ENCODE results near the gene PIGBOS1. TPM values are rescaled to one million over a fixed set of nuclear protein-coding genes. Genes with fewer than 3 reads are reported as not detected.

The PIGBOS1 gene
- total and polyA plus RNA-seq, 2 donors from 2014 or later = 15.9 to 21.0 TPM

DNA sequence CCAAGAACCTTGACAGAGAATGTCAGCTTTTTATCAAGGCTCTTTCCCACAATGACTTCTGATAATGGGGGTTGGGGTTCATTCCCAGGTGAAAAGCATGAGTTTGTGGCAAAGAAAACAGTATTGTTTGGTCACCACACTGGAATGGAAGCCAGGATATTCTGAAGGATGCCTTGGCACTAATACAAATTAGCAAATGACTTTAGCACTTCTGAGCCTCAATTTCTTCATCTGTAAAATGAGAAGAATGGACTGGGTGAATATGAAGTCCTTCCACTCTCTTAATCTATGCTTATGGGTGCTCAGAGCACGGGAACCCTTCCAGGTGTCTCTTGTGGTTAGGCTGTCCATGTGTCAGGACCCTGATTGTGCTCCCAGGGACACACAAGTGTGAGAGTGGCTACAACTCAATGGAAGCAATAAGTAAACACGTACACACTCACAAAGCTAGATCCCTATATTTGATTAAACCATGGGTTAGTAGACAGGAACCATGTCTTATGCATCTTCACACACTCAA lies 50.7 kb downstream of the PIGBOS1 start:
- DNase-seq = no peak
- TF ChIP-seq CTCF (IDR thresholded peaks at IDR 0.05; ENCODE audit: borderline replicate concordance, extremely low read depth, insufficient read depth) = no peak
- Histone ChIP-seq H3K4me1 (ENCODE audit: control insufficient read depth in 2 of 3, insufficient read depth in 2 of 3, low read depth in 1 of 3, low read length in 3 of 3) (no peaks in the 10 kb centered on the region), H3K4me3 (ENCODE audit: low read length in 3 of 3) (no peak overlapping the region), H3K36me3 (ENCODE audit: control insufficient read depth in 2 of 3, insufficient read depth in 3 of 3, low read length in 3 of 3) (no peaks in the 10 kb centered on the region), H3K9me3 (ENCODE audit: control insufficient read depth in 2 of 3, insufficient read depth in 1 of 3, low read length in 3 of 3) (no peaks in the 10 kb centered on the region), H3K27ac (ENCODE audit: low read depth in 2 of 2, low read length in 2 of 2) (no peak overlapping the region), H3K9ac (ENCODE audit: low read length in 3 of 3) (no peak overlapping the region), H3K27me3 (ENCODE audit: control insufficient read depth, insufficient read depth, low read length) (no peaks in the 10 kb centered on the region)
- no peak for FAIRE-seq
- intact Hi-C loops (cut with DNase I) = no loop called here

- Histone ChIP-seq H3K27ac (ENCODE audit: low read depth in 2 of 2, low read length in 2 of 2) (no peak overlapping the region), H3K9ac (ENCODE audit: low read length in 3 of 3) (no peak overlapping the region), H3K4me3 (ENCODE audit: low read length in 3 of 3) (no peak overlapping the region), H3K36me3 (ENCODE audit: control insufficient read depth in 2 of 3, insufficient read depth in 3 of 3, low read length in 3 of 3) (no peaks in the 10 kb centered on the region), H3K27me3 (ENCODE audit: control insufficient read depth, insufficient read depth, low read length) (no peaks in the 10 kb centered on the region), H3K4me1 (ENCODE audit: control insufficient read depth in 2 of 3, insufficient read depth in 2 of 3, low read depth in 1 of 3, low read length in 3 of 3) (no peaks in the 10 kb centered on the region), H3K9me3 (ENCODE audit: control insufficient read depth in 2 of 3, insufficient read depth in 1 of 3, low read length in 3 of 3) (no peaks in the 10 kb centered on the region)
- intact Hi-C loops (cut with DNase I) = no loop called here
- FAIRE-seq (no peak), DNase-seq (no peak)
- no peak for TF ChIP-seq CTCF (IDR thresholded peaks at IDR 0.05; ENCODE audit: borderline replicate concordance, extremely low read depth, insufficient read depth)
These were observed 51.3 kb downstream of the PIGBOS1 start for GRCh38 chr15:55267401-55268175.

Other genes with a start within 250 kb of the PIGBOS1 start
- gene RSL24D1, start 122.2 kb downstream of the PIGBOS1 start, total RNA-seq = 60.4 TPM
- gene RSL24D1, start 122.2 kb downstream of the PIGBOS1 start, polyA plus RNA-seq (ENCODE audit: insufficient read depth, low read depth, low replicate concordance) = 52.7 TPM
- 45.8 TPM for gene RAB27A, start 29.3 kb downstream of the PIGBOS1 start, total RNA-seq
- gene RAB27A, start 29.3 kb downstream of the PIGBOS1 start, polyA plus RNA-seq (ENCODE audit: insufficient read depth, low read depth, low replicate concordance) = 10.1 TPM
- gene PIGB, start 99 bp upstream of the PIGBOS1 start, total RNA-seq = 17.6 TPM
- gene PIGB, start 99 bp upstream of the PIGBOS1 start, polyA plus RNA-seq (ENCODE audit: insufficient read depth, low read depth, low replicate concordance) = 17.4 TPM
- 93.8 TPM for gene CCPG1, start 89.2 kb upstream of the PIGBOS1 start, total RNA-seq
- gene CCPG1, start 89.2 kb upstream of the PIGBOS1 start, polyA plus RNA-seq (ENCODE audit: insufficient read depth, low read depth, low replicate concordance) = 44.4 TPM
- 2.7 TPM for gene PIERCE2, start 89.4 kb upstream of the PIGBOS1 start, total RNA-seq
- 9.6 TPM for gene PIERCE2, start 89.4 kb upstream of the PIGBOS1 start, polyA plus RNA-seq (ENCODE audit: insufficient read depth, low read depth, low replicate concordance)
- gene DNAAF4, start 189.1 kb upstream of the PIGBOS1 start, total RNA-seq = 4.6 TPM
- 6.7 TPM for gene DNAAF4, start 189.1 kb upstream of the PIGBOS1 start, polyA plus RNA-seq (ENCODE audit: insufficient read depth, low read depth, low replicate concordance)

All from kidney (tissue), 14 donors.